ENCODE measurements around the gene RGS7BP.

Gene RGS7BP

GRCh38 chr5:64619609-64620008, 113.8 kb downstream of the RGS7BP start:
- Histone ChIP-seq H2BK5ac (ENCODE audit: low read depth, low read length, poor library complexity, severe bottlenecking) (no peak overlapping the region), H2BK120ac (ENCODE audit: low read depth, low read length) (no peak overlapping the region), H3K27me3 (ENCODE audit: control insufficient read depth in 1 of 2, insufficient read depth in 1 of 2, low read length in 2 of 2) (peaks cover 0 to 56% of the 10 kb centered on the region in 2 experiments), H3K79me1 (replicated peaks; ENCODE audit: low read length, poor library complexity, severe bottlenecking) (no peaks in the 10 kb centered on the region), H3K4me2 (ENCODE audit: low read length, poor library complexity, severe bottlenecking) (no peak overlapping the region), H3K4ac (ENCODE audit: low read depth in 1 of 2, low read length in 2 of 2) (no peak overlapping the region), H2AFZ (ENCODE audit: low read depth, low read length) (no peak overlapping the region), H3K4me1 (ENCODE audit: control insufficient read depth, insufficient read depth, low read depth, low read length) (no peaks in the 10 kb centered on the region), H4K91ac (ENCODE audit: low read length) (no peak overlapping the region), H2BK15ac (ENCODE audit: low read depth, poor library complexity, severe bottlenecking) (no peak overlapping the region), H4K8ac (ENCODE audit: low read length) (no peak overlapping the region), H3K9me3 (ENCODE audit: control insufficient read depth, low read length) (no peaks in the 10 kb centered on the region), H3K18ac (ENCODE audit: low read depth in 1 of 2, low read length in 2 of 2) (no peak overlapping the region), H3K23ac (ENCODE audit: low read length in 2 of 2) (no peak overlapping the region), H3K36me3 (ENCODE audit: control insufficient read depth in 1 of 2, insufficient read depth in 2 of 2, low read depth in 1 of 2, low read length in 2 of 2) (no peaks in the 10 kb centered on the region), H2AK5ac (ENCODE audit: low read length, severe bottlenecking) (no peak overlapping the region), H3K4me3 (ENCODE audit: insufficient read depth in 1 of 2, low read depth in 1 of 2, low read length in 2 of 2) (no peak overlapping the region), H3K14ac (ENCODE audit: low read length in 2 of 2) (no peak overlapping the region), H2BK12ac (ENCODE audit: low read length in 2 of 2) (no peak overlapping the region), H3K27ac (ENCODE audit: low read length, poor library complexity, severe bottlenecking) (no peak overlapping the region), H3K9ac (ENCODE audit: low read length) (no peak overlapping the region)
- WGBS, result 95% methylated on average over 2 of the region's 3 CpGs
- no peak for DNase-seq

DNA sequence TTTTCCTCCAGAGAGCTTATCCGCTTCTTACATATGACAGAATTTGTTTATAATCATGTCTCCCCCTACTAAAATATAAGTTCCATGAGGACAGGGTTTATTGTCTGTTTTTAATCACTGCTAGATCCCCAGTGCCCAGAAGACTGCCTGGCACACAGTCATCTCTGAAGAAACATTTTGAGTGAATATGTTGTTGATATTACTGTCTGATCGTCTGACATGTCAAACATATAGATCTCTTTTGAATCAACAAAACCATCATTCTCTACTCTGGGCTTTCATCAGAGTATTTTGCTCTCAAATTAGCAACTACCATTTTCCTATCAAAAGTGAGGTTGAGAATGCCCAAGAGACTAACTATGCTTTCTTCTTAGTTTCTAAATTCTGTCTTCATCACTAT, 117.2 kb downstream of the RGS7BP start:
- no peak overlapping the region for H2BK5ac ChIP-seq (ENCODE audit: low read depth, low read length, poor library complexity, severe bottlenecking)
- H3K14ac ChIP-seq (ENCODE audit: low read length in 2 of 2), result no peak overlapping the region
- DNase-seq, result no peak
- H3K4me1 ChIP-seq (ENCODE audit: control insufficient read depth, insufficient read depth, low read depth, low read length), result no peaks in the 10 kb centered on the region
- no peak overlapping the region for H3K4me3 ChIP-seq (ENCODE audit: insufficient read depth in 1 of 2, low read depth in 1 of 2, low read length in 2 of 2)
- H3K9ac ChIP-seq (ENCODE audit: low read length), result no peak overlapping the region
- peaks cover 0 to 47% of the 10 kb centered on the region in 2 experiments for H3K27me3 ChIP-seq (ENCODE audit: control insufficient read depth in 1 of 2, insufficient read depth in 1 of 2, low read length in 2 of 2)
- no peak overlapping the region for H2BK12ac ChIP-seq (ENCODE audit: low read length in 2 of 2)
- H2BK120ac ChIP-seq (ENCODE audit: low read depth, low read length), result no peak overlapping the region
- H3K18ac ChIP-seq (ENCODE audit: low read depth in 1 of 2, low read length in 2 of 2), result no peak overlapping the region
- no peaks in the 10 kb centered on the region for H3K36me3 ChIP-seq (ENCODE audit: control insufficient read depth in 1 of 2, insufficient read depth in 2 of 2, low read depth in 1 of 2, low read length in 2 of 2)
- no peak overlapping the region for H4K91ac ChIP-seq (ENCODE audit: low read length)
- no peak overlapping the region for H2AK5ac ChIP-seq (ENCODE audit: low read length, severe bottlenecking)
- no peak overlapping the region for H3K23ac ChIP-seq (ENCODE audit: low read length in 2 of 2)
- H3K9me3 ChIP-seq (ENCODE audit: control insufficient read depth, low read length), result no peaks in the 10 kb centered on the region
- H3K4me2 ChIP-seq (ENCODE audit: low read length, poor library complexity, severe bottlenecking), result no peak overlapping the region
- H2BK15ac ChIP-seq (ENCODE audit: low read depth, poor library complexity, severe bottlenecking), result no peak overlapping the region
- WGBS, result 80% methylated on average over 1 of the region's 2 CpGs
- no peak overlapping the region for H4K8ac ChIP-seq (ENCODE audit: low read length)
- no peaks in the 10 kb centered on the region for H3K79me1 ChIP-seq (replicated peaks; ENCODE audit: low read length, poor library complexity, severe bottlenecking)
- no peak overlapping the region for H3K4ac ChIP-seq (ENCODE audit: low read depth in 1 of 2, low read length in 2 of 2)
- H2AFZ ChIP-seq (ENCODE audit: low read depth, low read length), result no peak overlapping the region
- H3K27ac ChIP-seq (ENCODE audit: low read length, poor library complexity, severe bottlenecking), result no peak overlapping the region

- Histone ChIP-seq H4K8ac (ENCODE audit: low read length) (no peak overlapping the region), H3K9me3 (ENCODE audit: control insufficient read depth, low read length) (no peaks in the 10 kb centered on the region), H2BK12ac (ENCODE audit: low read length in 2 of 2) (no peak overlapping the region), H3K14ac (ENCODE audit: low read length in 2 of 2) (no peak overlapping the region), H3K4ac (ENCODE audit: low read depth in 1 of 2, low read length in 2 of 2) (no peak overlapping the region), H3K23ac (ENCODE audit: low read length in 2 of 2) (no peak overlapping the region), H3K4me3 (ENCODE audit: insufficient read depth in 1 of 2, low read depth in 1 of 2, low read length in 2 of 2) (no peak overlapping the region), H2AFZ (ENCODE audit: low read depth, low read length) (no peak overlapping the region), H2AK5ac (ENCODE audit: low read length, severe bottlenecking) (no peak overlapping the region), H3K79me1 (replicated peaks; ENCODE audit: low read length, poor library complexity, severe bottlenecking) (no peaks in the 10 kb centered on the region), H3K9ac (ENCODE audit: low read length) (no peak overlapping the region), H3K27me3 (ENCODE audit: control insufficient read depth in 1 of 2, insufficient read depth in 1 of 2, low read length in 2 of 2) (peaks cover 0 to 58% of the 10 kb centered on the region in 2 experiments), H3K27ac (ENCODE audit: low read length, poor library complexity, severe bottlenecking) (no peak overlapping the region), H3K4me2 (ENCODE audit: low read length, poor library complexity, severe bottlenecking) (no peak overlapping the region), H3K36me3 (ENCODE audit: control insufficient read depth in 1 of 2, insufficient read depth in 2 of 2, low read depth in 1 of 2, low read length in 2 of 2) (no peaks in the 10 kb centered on the region), H4K91ac (ENCODE audit: low read length) (no peak overlapping the region), H2BK5ac (ENCODE audit: low read depth, low read length, poor library complexity, severe bottlenecking) (no peak overlapping the region), H2BK15ac (ENCODE audit: low read depth, poor library complexity, severe bottlenecking) (no peak overlapping the region), H2BK120ac (ENCODE audit: low read depth, low read length) (no peak overlapping the region), H3K18ac (ENCODE audit: low read depth in 1 of 2, low read length in 2 of 2) (no peak overlapping the region), H3K4me1 (ENCODE audit: control insufficient read depth, insufficient read depth, low read depth, low read length) (no peaks in the 10 kb centered on the region)
- peak; percentile 7 for DNase-seq
- 33% methylated on average over 1 of the region's 1 CpG for WGBS
Measured at GRCh38 chr5:64625678-64626077, 119.9 kb downstream of the RGS7BP start.

DNA sequence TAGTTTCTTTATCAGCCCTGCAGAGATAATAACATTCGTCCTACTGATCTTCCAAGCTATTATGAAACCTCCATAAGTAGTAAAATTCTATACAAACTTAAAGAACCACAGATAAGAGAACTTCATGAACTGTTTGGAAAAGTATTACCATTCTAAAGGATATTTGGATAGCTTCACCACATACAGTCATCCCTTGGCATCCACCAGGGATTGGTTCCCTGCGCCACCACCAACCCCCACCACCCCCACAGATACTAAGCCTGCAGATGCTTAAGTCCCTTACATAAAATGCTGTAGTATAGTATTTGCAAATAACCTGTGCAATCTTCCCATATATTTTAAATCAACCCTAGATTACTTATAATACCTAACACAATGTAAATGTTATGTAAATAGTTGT, 123.1 kb downstream of the RGS7BP start:
- Histone ChIP-seq H3K9ac (ENCODE audit: low read length) (no peak overlapping the region), H4K91ac (ENCODE audit: low read length) (no peak overlapping the region), H3K36me3 (ENCODE audit: control insufficient read depth in 1 of 2, insufficient read depth in 2 of 2, low read depth in 1 of 2, low read length in 2 of 2) (no peaks in the 10 kb centered on the region), H3K27ac (ENCODE audit: low read length, poor library complexity, severe bottlenecking) (no peak overlapping the region), H2BK12ac (ENCODE audit: low read length in 2 of 2) (no peak overlapping the region), H2AFZ (ENCODE audit: low read depth, low read length) (no peak overlapping the region), H4K8ac (ENCODE audit: low read length) (no peak overlapping the region), H2BK120ac (ENCODE audit: low read depth, low read length) (no peak overlapping the region), H2AK5ac (ENCODE audit: low read length, severe bottlenecking) (no peak overlapping the region), H3K4me3 (ENCODE audit: insufficient read depth in 1 of 2, low read depth in 1 of 2, low read length in 2 of 2) (no peak overlapping the region), H3K4ac (ENCODE audit: low read depth in 1 of 2, low read length in 2 of 2) (no peak overlapping the region), H3K9me3 (ENCODE audit: control insufficient read depth, low read length) (no peaks in the 10 kb centered on the region), H2BK15ac (ENCODE audit: low read depth, poor library complexity, severe bottlenecking) (no peak overlapping the region), H3K18ac (ENCODE audit: low read depth in 1 of 2, low read length in 2 of 2) (no peak overlapping the region), H3K4me1 (ENCODE audit: control insufficient read depth, insufficient read depth, low read depth, low read length) (no peaks in the 10 kb centered on the region), H2BK5ac (ENCODE audit: low read depth, low read length, poor library complexity, severe bottlenecking) (no peak overlapping the region), H3K23ac (ENCODE audit: low read length in 2 of 2) (no peak overlapping the region), H3K79me1 (replicated peaks; ENCODE audit: low read length, poor library complexity, severe bottlenecking) (no peaks in the 10 kb centered on the region), H3K14ac (ENCODE audit: low read length in 2 of 2) (no peak overlapping the region), H3K4me2 (ENCODE audit: low read length, poor library complexity, severe bottlenecking) (no peak overlapping the region), H3K27me3 (ENCODE audit: control insufficient read depth in 1 of 2, insufficient read depth in 1 of 2, low read length in 2 of 2) (peaks cover 0 to 30% of the 10 kb centered on the region in 2 experiments)
- 100% methylated on average over 1 of the region's 2 CpGs for WGBS
- no peak for DNase-seq

Data from mesenchymal stem cell (in vitro differentiated cells and primary cell).